Activated CD8-positive, alpha-beta memory T cell treated with anti-CD3 and anti-CD28 coated beads, Interleukin-2, amount 50 U/mL, for 48 hours (primary cell): Measurements from ENCODE around the gene CAB39L.

Experiments
- DNase-seq: peaks from one replicate; pipeline ENCODE4 v3.0.0-alpha.2; 2020

Gene CAB39L

GRCh38 chr13:49395878-49396380 is 47.9 kb downstream of the CAB39L start:
- DNase-seq: no peak

GRCh38 chr13:49395451-49395865 is 48.4 kb downstream of the CAB39L start:
- DNase-seq: no peak

- no peak for DNase-seq
Measured at GRCh38 chr13:49388091-49388635, 55.7 kb downstream of the CAB39L start.

- DNase-seq: no peak
Measured at GRCh38 chr13:49386664-49387063, 57.2 kb downstream of the CAB39L start.

- no peak for DNase-seq
Measured at GRCh38 chr13:49376121-49376520, 67.7 kb downstream of the CAB39L start.

- no peak for DNase-seq
Measured at GRCh38 chr13:49374585-49375290, 69.1 kb downstream of the CAB39L start.

GRCh38 chr13:49373716-49374115 is 70.1 kb downstream of the CAB39L start:
- no peak for DNase-seq

GRCh38 chr13:49371943-49372613 is 71.8 kb downstream of the CAB39L start:
- no peak for DNase-seq

- no peak for DNase-seq
Measured at GRCh38 chr13:49370371-49370770, 73.5 kb downstream of the CAB39L start.

- DNase-seq: no peak
Measured at GRCh38 chr13:49369866-49370265, 74.0 kb downstream of the CAB39L start.

GRCh38 chr13:49368688-49369087 is 75.2 kb downstream of the CAB39L start:
- no peak for DNase-seq

- DNase-seq: no peak
Measured at GRCh38 chr13:49367640-49368422, 76.0 kb downstream of the CAB39L start.

- no peak for DNase-seq
Measured at GRCh38 chr13:49366841-49367240, 77.0 kb downstream of the CAB39L start.

- DNase-seq: no peak
Measured at GRCh38 chr13:49357694-49358093, 86.2 kb downstream of the CAB39L start.

GRCh38 chr13:49356223-49356622 is 87.6 kb downstream of the CAB39L start:
- no peak for DNase-seq

GRCh38 chr13:49354719-49355118 is 89.1 kb downstream of the CAB39L start:
- no peak for DNase-seq

- no peak for DNase-seq
Measured at GRCh38 chr13:49353908-49354307, 90.0 kb downstream of the CAB39L start.

- no peak for DNase-seq
Measured at GRCh38 chr13:49351871-49352270, 92.0 kb downstream of the CAB39L start.

- no peak for DNase-seq
Measured at GRCh38 chr13:49348751-49349150, 95.1 kb downstream of the CAB39L start.

GRCh38 chr13:49347650-49348385 is 96.0 kb downstream of the CAB39L start:
- DNase-seq: no peak

GRCh38 chr13:49346460-49346859 is 97.4 kb downstream of the CAB39L start:
- DNase-seq: no peak

- DNase-seq: no peak
Measured at GRCh38 chr13:49343731-49344130, 100.1 kb downstream of the CAB39L start.

- DNase-seq: no peak
Measured at GRCh38 chr13:49343255-49343654, 100.6 kb downstream of the CAB39L start.
